ENCODE measurements around the gene ATPAF2.

The ATPAF2 gene

GRCh38 chr17:17985153-17985552 is 53.8 kb downstream of the ATPAF2 start:
- DNase-seq: no peak

- no peak for DNase-seq
Measured at GRCh38 chr17:17983776-17984175, 55.2 kb downstream of the ATPAF2 start.

DNA sequence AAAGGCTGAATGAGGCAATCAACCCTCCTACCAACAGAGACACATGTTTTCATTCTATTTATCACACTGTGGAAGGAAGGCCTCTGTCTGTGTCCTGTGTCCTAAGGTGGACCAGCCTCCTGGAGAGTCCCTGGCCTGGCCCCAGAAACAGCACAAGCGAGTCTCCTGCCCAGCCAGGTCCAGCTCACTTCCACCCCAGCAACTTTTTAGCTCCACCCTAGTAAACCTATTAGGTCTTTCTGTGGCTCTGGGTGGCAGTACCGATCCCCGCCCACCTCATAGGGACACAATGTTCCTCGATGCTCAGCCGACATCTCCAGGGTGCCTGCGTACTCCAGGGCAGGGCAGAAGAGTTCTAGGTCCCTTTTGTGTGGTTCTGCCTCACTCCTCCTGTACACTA is 55.6 kb downstream of the ATPAF2 start:
- DNase-seq: no peak

- DNase-seq: no peak
Measured at GRCh38 chr17:17982801-17983200, 56.2 kb downstream of the ATPAF2 start.

- DNase-seq: no peak
Measured at GRCh38 chr17:17981330-17981729, 57.6 kb downstream of the ATPAF2 start.

GRCh38 chr17:17979778-17980177 is 59.2 kb downstream of the ATPAF2 start:
- DNase-seq: no peak

GRCh38 chr17:17978481-17979424 is 60.2 kb downstream of the ATPAF2 start:
- no peak for DNase-seq

- no peak for DNase-seq
Measured at GRCh38 chr17:17976931-17977570, 61.9 kb downstream of the ATPAF2 start.

DNA sequence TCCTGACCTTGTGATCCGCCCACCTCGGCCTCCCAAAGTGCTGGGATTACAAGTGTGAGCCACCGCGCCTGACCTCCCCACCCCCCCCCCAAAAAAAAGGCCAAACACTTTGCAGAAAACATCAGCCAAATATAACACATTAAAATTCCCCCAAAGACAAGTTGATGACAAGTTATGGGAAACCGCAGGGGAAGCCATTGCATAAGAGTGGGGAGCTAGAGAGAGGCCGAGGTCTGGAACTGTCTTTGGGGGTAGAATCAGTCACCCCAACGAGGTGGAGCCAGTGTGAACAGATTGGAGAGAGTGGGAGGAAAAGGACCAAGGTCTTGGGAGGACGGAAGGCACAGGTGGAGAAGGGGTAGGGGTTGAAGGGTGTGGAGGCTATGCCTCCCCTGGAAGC is 63.5 kb downstream of the ATPAF2 start:
- DNase-seq: no peak

DNA sequence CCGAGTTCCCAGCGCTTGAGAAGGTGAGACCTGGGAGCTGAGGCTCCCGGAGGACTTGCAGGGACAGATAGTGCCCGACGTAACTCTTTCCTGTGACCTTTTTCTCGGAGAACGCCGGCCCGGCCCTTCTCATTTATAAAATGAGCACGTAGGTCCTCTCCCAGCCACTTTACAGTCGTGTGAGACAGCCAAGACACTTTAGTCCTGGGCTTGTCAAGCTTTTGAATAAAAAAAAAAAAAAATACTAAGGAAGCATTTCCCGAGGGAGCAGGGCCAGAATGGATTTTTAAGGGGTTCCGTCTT is 66.1 kb downstream of the ATPAF2 start:
- DNase-seq: no peak

GRCh38 chr17:17972126-17972951 is 66.6 kb downstream of the ATPAF2 start, which contains the start of the genes DRC3 and TOM1L2:
Gene DRC3, plus strand, starts transcription at chr17:17972862. Its CDS starts 4,737 bp downstream, at chr17:17977599.
Gene TOM1L2, minus strand, starts transcription at chr17:17972400. Its CDS starts 87 bp downstream, at chr17:17972313.
- DNase-seq: peak; percentile 100

- DNase-seq: peak; percentile 59
Measured at GRCh38 chr17:17971431-17972125, 67.4 kb downstream of the ATPAF2 start.

DNA sequence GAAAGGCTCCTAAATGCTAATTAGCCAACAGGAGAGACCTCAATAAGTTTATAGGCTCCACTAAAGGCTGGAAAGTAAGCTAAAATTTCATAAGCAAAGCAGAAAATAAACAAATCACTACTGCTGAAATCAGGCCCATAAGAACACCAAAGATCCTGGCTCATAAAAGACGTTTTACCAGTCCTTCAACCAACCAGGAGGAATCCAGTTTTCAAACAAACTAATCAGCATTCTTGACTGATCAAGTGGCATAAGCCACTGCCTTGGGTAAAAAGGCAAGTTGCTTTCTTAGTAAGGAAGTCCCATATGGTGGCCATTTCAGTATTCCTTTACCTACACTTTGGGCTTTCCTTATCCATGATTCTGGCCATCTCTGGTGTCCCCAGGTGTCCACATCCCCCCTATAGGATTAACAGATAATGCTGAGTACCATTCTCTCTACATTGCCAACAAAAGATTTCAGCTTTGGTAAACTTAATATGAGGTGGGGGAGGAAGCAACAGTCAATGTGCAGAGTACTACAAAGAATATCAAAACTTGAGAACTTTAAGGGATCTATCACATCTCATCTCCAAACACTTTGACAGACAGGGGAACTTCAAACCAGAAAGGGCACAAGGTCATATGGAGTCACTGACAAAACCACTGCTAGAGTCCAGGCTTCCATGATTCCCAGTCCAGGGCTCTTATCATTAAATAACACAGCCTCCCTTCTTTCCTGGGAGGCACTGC is 68.1 kb downstream of the ATPAF2 start:
- DNase-seq: no peak

All from femur (tissue), 1 donor.